Measurements from ENCODE around the gene ZNF366.

ZNF366 gene

GRCh38 chr5:72418271-72418670 is 88.9 kb downstream of the ZNF366 start:
- no peak for DNase-seq (ENCODE audit: low spot score)
- TF ChIP-seq CTCF (conservative IDR thresholded peaks at IDR 0.05; ENCODE audit: low read depth) = no peak
- POLR2A ChIA-PET (ENCODE audit: low non-redundant PET) = no interaction called here
- no peak overlapping the region for H3K27ac ChIP-seq
- CTCF ChIA-PET = no interaction called here

- DNase-seq (ENCODE audit: low spot score) = no peak
- ChIA-PET POLR2A (ENCODE audit: low non-redundant PET) (no interaction called here), CTCF (no interaction called here)
- H3K27ac ChIP-seq = no peak overlapping the region
- TF ChIP-seq CTCF (conservative IDR thresholded peaks at IDR 0.05; ENCODE audit: low read depth) = no peak
These were observed 89.7 kb downstream of the ZNF366 start for GRCh38 chr5:72417333-72418062.

- no peak for TF ChIP-seq CTCF (conservative IDR thresholded peaks at IDR 0.05; ENCODE audit: low read depth)
- ChIA-PET POLR2A (ENCODE audit: low non-redundant PET) (interaction anchor here (0.6 kb wide), 1 partner anchor 19 kb away, joined by 3 read pairs; no protein-coding TSS in a partner anchor), CTCF (no interaction called here)
- no peak overlapping the region for H3K27ac ChIP-seq
- DNase-seq (ENCODE audit: low spot score) = no peak
These were observed 91.4 kb downstream of the ZNF366 start for GRCh38 chr5:72415616-72416325.

GRCh38 chr5:72412283-72413055 is 94.7 kb downstream of the ZNF366 start:
- DNase-seq (ENCODE audit: low spot score) = no peak
- H3K27ac ChIP-seq = no peak overlapping the region
- ChIA-PET POLR2A (ENCODE audit: low non-redundant PET) (no interaction called here), CTCF (interaction anchor here (1.0 kb wide), 1 partner anchor 18 kb away, joined by 3 read pairs; no protein-coding TSS in a partner anchor)
- no peak for TF ChIP-seq CTCF (conservative IDR thresholded peaks at IDR 0.05; ENCODE audit: low read depth)

GRCh38 chr5:72410688-72411295 is 96.4 kb downstream of the ZNF366 start:
- no peak for TF ChIP-seq CTCF (conservative IDR thresholded peaks at IDR 0.05; ENCODE audit: low read depth)
- DNase-seq (ENCODE audit: low spot score) = no peak
- H3K27ac ChIP-seq = no peak overlapping the region
- ChIA-PET CTCF (no interaction called here), POLR2A (ENCODE audit: low non-redundant PET) (no interaction called here)

- TF ChIP-seq CTCF (conservative IDR thresholded peaks at IDR 0.05; ENCODE audit: low read depth) = no peak
- DNase-seq (ENCODE audit: low spot score) = no peak
- H3K27ac ChIP-seq = no peak overlapping the region
- ChIA-PET POLR2A (ENCODE audit: low non-redundant PET) (no interaction called here), CTCF (interaction anchor here (0.8 to 0.9 kb wide), 2 partner anchors 43 to 410 kb away, joined by 3 to 4 read pairs; no protein-coding TSS in a partner anchor)
These were observed 98.6 kb downstream of the ZNF366 start for GRCh38 chr5:72408603-72409002.

Measured in RWPE1 (cell line).